DOHH2 (cell line): ENCODE data around the gene SLC44A2.

Source experiments
- H3F3A ChIP-seq: fragments of 200-600 bp; sonication (generic), shearing (Covaris generic); 2 replicates; pipeline ENCODE4 v1.6.0; 2016; ENCODE audit warnings: antibody characterized with exemption, mild to moderate bottlenecking; ENCODE audit not compliant: control insufficient read depth, insufficient read depth
- H3K27ac ChIP-seq: fragments of 200-600 bp; sonication (generic); 2 replicates; pipeline ENCODE4 v1.5.1; 2014; ENCODE audit warnings: low read depth, mild to moderate bottlenecking, low read length, moderate library complexity
- H3K27me3 ChIP-seq: fragments of 200-600 bp; sonication (generic); 2 replicates; pipeline ENCODE4 v1.6.1; 2014; ENCODE audit warnings: mild to moderate bottlenecking, low read length, mixed read lengths; ENCODE audit not compliant: control insufficient read depth
- H3K36me3 ChIP-seq: fragments of 200-600 bp; sonication (generic); 2 replicates; pipeline ENCODE4 v1.6.1; 2014; ENCODE audit warnings: mild to moderate bottlenecking, low read length, moderate library complexity, mixed read lengths; ENCODE audit not compliant: control insufficient read depth
- H3K4me1 ChIP-seq: fragments of 200-600 bp; sonication (generic); 2 replicates; pipeline ENCODE4 v1.6.1; 2014; ENCODE audit warnings: mild to moderate bottlenecking, low read length, mixed read lengths; ENCODE audit not compliant: control insufficient read depth
- H3K4me2 ChIP-seq: fragments of 200-600 bp; sonication (generic); 2 replicates; pipeline ENCODE4 v1.6.0; 2014; ENCODE audit warnings: mild to moderate bottlenecking, low read length, moderate library complexity
- H3K4me3 ChIP-seq: fragments of 200-600 bp; sonication (generic); 2 replicates; pipeline ENCODE4 v1.5.1; 2014; ENCODE audit warnings: mild to moderate bottlenecking, low read length, mixed read lengths
- H3K79me2 ChIP-seq: fragments of 200-600 bp; sonication (generic); 2 replicates; pipeline ENCODE4 v1.6.1; 2014; ENCODE audit warnings: mild to moderate bottlenecking, low read length, mixed read lengths; ENCODE audit not compliant: control insufficient read depth
- H3K9me2 ChIP-seq: fragments of 200-600 bp; sonication (generic); replicated peaks from 2 replicates; pipeline ENCODE4 v1.6.1; 2014; ENCODE audit warnings: mild to moderate bottlenecking, low read length, mixed read lengths; ENCODE audit not compliant: control insufficient read depth
- H3K9me3 ChIP-seq: fragments of 200-600 bp; sonication (generic); 2 replicates; pipeline ENCODE4 v1.6.1; 2014; ENCODE audit warnings: antibody characterized with exemption, low read length, mixed read lengths; ENCODE audit not compliant: control insufficient read depth, insufficient read depth
- H4K20me1 ChIP-seq: fragments of 200-600 bp; sonication (generic); 2 replicates; pipeline ENCODE4 v1.6.0; 2014; ENCODE audit warnings: low read depth, mild to moderate bottlenecking, antibody characterized with exemption, low read length, moderate library complexity; ENCODE audit not compliant: control insufficient read depth, insufficient read depth
- CTCF ChIP-seq: fragments of 200-600 bp; sonication (generic); IDR thresholded peaks from one replicate; pipeline ENCODE4 v1.5.1; 2014; ENCODE audit warnings: antibody characterized with exemption, mild to moderate bottlenecking, low read depth, low read length; ENCODE audit not compliant: poor library complexity, severe bottlenecking
- EZH2phosphoT487 ChIP-seq: fragments of 200-600 bp; sonication (generic); IDR thresholded peaks from 2 replicates; pipeline ENCODE4 v1.6.1; 2017; ENCODE audit warnings: borderline replicate concordance, mild to moderate bottlenecking, antibody characterized with exemption, low read length, moderate library complexity, mixed read lengths

SLC44A2 gene

GRCh38 chr19:10678813-10679212, 53.5 kb downstream of the SLC44A2 start:
- H3K9me3 ChIP-seq: no peaks in the 10 kb centered on the region
- H3K27ac ChIP-seq: no peak overlapping the region
- no peaks in the 10 kb centered on the region for H3K4me1 ChIP-seq
- no peak overlapping the region for H3K4me3 ChIP-seq
- H3F3A ChIP-seq: no peaks in the 10 kb centered on the region; the same call in 1 of the 2 replicates
- peaks cover 94% of the 10 kb centered on the region for H3K36me3 ChIP-seq
- no peaks in the 10 kb centered on the region for H3K9me2 ChIP-seq
- TF ChIP-seq CTCF (no peak), EZH2phosphoT487 (no peak)
- no peak overlapping the region for H3K4me2 ChIP-seq
- H3K79me2 ChIP-seq: peaks cover 84% of the 10 kb centered on the region
- peaks cover 7% of the 10 kb centered on the region; the same call in 1 of the 2 replicates for H4K20me1 ChIP-seq
- no peaks in the 10 kb centered on the region for H3K27me3 ChIP-seq

GRCh38 chr19:10679743-10680142, 54.4 kb downstream of the SLC44A2 start:
- no peaks in the 10 kb centered on the region for H3K4me1 ChIP-seq
- H3K9me2 ChIP-seq: no peaks in the 10 kb centered on the region
- TF ChIP-seq CTCF (no peak), EZH2phosphoT487 (no peak)
- H4K20me1 ChIP-seq: peaks cover 7% of the 10 kb centered on the region; the same call in 1 of the 2 replicates
- peaks cover 95% of the 10 kb centered on the region for H3K36me3 ChIP-seq
- H3F3A ChIP-seq: peaks cover 3% of the 10 kb centered on the region
- H3K27me3 ChIP-seq: no peaks in the 10 kb centered on the region
- peaks cover 79% of the 10 kb centered on the region for H3K79me2 ChIP-seq
- no peak overlapping the region for H3K27ac ChIP-seq
- no peaks in the 10 kb centered on the region for H3K9me3 ChIP-seq
- H3K4me3 ChIP-seq: no peak overlapping the region
- no peak overlapping the region for H3K4me2 ChIP-seq

GRCh38 chr19:10680545-10681135, 55.3 kb downstream of the SLC44A2 start:
- Histone ChIP-seq H4K20me1 (peaks cover 7% of the 10 kb centered on the region; the same call in 1 of the 2 replicates), H3K79me2 (peaks cover 74% of the 10 kb centered on the region), H3K4me3 (no peak overlapping the region), H3K4me1 (no peaks in the 10 kb centered on the region), H3F3A (peaks cover 6% of the 10 kb centered on the region), H3K36me3 (peaks cover 95% of the 10 kb centered on the region), H3K9me2 (no peaks in the 10 kb centered on the region), H3K4me2 (no peak overlapping the region), H3K27ac (no peak overlapping the region), H3K9me3 (no peaks in the 10 kb centered on the region), H3K27me3 (no peaks in the 10 kb centered on the region)
- TF ChIP-seq EZH2phosphoT487 (no peak), CTCF (no peak)
